ENCODE measurements around the gene MAN2B2.
"Not testable (repeated sequence)": the region's sequence is repeated elsewhere in the genome, so short reads cannot be mapped to it uniquely, and the experiment has no call there.

Gene MAN2B2

DNA sequence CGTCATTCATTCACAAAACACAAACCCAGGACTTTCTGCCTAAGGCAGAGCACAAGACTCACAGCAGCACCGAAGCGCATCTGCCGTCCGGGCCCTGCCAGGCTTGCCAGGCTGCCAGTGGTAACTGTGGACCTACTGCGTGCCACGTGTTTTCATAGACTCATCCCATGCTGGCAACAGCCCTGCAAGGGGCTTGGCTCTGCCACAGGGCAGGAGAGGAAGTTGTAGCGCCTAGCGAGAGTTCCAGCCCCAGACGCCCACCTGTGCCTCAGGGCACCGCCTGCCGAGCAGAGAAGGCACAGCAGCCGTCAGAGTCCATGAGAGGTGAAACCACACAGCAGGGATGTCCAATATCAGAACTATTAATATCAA is 46.6 kb downstream of the MAN2B2 start:
- peak overlapping the region in 1 of 2 donors; percentile 53 for H3K27ac Mint-ChIP-seq
- H3K9me3 Mint-ChIP-seq = no peaks in the 10 kb centered on the region
- H3K4me3 Mint-ChIP-seq = no peak overlapping the region
- no peaks in the 10 kb centered on the region for H3K4me1 Mint-ChIP-seq (ENCODE audit: low read depth in 2 of 2)
- DNase-seq = no peak
- H3K36me3 Mint-ChIP-seq (ENCODE audit: insufficient read depth) = peaks cover 26% of the 10 kb centered on the region
- no peak for ATAC-seq (replicated peaks)
- no peaks in the 10 kb centered on the region for H3K27me3 Mint-ChIP-seq

DNA sequence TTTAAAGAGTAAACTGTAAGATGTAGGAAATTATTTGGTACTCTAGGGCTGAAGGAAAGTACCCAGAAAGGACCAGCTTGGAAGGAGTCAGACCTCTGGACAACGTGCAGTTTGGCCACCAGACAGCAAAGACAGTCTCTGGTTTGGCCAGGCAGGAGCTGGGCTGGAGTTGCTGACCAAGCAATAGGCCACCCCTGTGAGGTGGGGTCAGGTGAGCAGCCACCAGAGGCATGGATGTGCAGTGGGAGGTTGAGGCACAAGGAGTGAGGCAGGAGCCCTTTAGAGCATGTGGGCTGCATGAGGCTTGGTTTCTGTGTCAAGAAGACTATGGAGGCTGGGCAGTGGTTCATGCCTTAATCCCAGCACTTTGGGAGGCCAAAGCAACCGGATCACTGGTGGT is 47.8 kb downstream of the MAN2B2 start:
- H3K27ac Mint-ChIP-seq = peak overlapping the region in 1 of 2 donors; percentile 35
- H3K36me3 Mint-ChIP-seq (ENCODE audit: insufficient read depth) = peaks cover 20% of the 10 kb centered on the region

DNA sequence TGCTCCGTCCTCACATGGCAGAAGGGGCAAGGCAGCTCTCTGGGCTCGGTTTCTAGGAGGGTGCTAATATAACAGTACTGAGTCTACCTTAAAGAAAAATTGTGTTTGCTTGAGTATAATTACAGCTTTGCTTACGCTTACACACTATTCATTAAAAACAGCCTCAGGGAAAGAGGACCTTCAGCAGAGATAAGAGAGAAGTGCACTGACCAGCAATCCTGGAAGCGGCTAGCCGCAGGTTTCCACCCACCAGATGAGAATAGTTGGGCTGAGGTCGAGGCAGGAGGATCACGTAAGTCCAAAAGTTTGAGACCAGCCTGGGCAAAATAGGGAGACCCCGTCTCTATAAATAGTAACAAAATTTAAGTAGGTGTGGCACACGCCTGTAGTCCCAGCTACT is 50.3 kb downstream of the MAN2B2 start:
- no peaks in the 10 kb centered on the region for H3K27me3 Mint-ChIP-seq
- no peaks in the 10 kb centered on the region for H3K9me3 Mint-ChIP-seq
- no peak overlapping the region for H3K27ac Mint-ChIP-seq
- no peak overlapping the region for H3K4me3 Mint-ChIP-seq
- peaks cover 8% of the 10 kb centered on the region for H3K36me3 Mint-ChIP-seq (ENCODE audit: insufficient read depth)
- ATAC-seq (replicated peaks) = no peak
- no peaks in the 10 kb centered on the region for H3K4me1 Mint-ChIP-seq (ENCODE audit: low read depth in 2 of 2)
- DNase-seq = no peak

More for the DNA sequence above, 47.8 kb downstream of the MAN2B2 start:
- Mint-ChIP-seq H3K4me3 (no peak overlapping the region), H3K4me1 (ENCODE audit: low read depth in 2 of 2) (no peaks in the 10 kb centered on the region), H3K27me3 (no peaks in the 10 kb centered on the region), H3K9me3 (no peaks in the 10 kb centered on the region)
- ATAC-seq (replicated peaks) = no peak
- DNase-seq = no peak

DNA sequence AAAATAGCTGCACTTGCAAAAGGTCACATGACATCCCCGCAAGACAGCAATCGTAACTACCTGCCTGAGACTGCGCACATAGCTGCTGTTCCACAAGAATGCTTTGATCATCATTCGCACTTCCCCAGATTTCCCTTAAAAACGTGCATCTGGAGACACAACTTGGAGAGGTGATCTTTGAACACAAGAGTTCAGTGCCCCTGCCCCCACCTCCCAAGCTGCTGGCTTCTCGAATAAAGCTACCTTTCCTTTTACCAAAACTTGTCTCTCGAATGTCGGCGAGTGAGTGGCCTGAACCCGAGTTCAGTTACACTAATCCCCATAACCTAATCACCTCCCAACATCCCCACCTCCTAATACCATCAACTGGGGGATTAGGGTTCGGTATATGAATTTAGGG is 51.1 kb downstream of the MAN2B2 start:
- H3K27me3 Mint-ChIP-seq = no peaks in the 10 kb centered on the region
- ATAC-seq (replicated peaks) = no peak
- H3K9me3 Mint-ChIP-seq = no peaks in the 10 kb centered on the region
- H3K4me1 Mint-ChIP-seq (ENCODE audit: low read depth in 2 of 2) = peaks cover 0 to 4% of the 10 kb centered on the region in 2 donors
- no peak overlapping the region for H3K27ac Mint-ChIP-seq
- H3K4me3 Mint-ChIP-seq = no peak overlapping the region
- H3K36me3 Mint-ChIP-seq (ENCODE audit: insufficient read depth) = peaks cover 3% of the 10 kb centered on the region
- DNase-seq = no peak

DNA sequence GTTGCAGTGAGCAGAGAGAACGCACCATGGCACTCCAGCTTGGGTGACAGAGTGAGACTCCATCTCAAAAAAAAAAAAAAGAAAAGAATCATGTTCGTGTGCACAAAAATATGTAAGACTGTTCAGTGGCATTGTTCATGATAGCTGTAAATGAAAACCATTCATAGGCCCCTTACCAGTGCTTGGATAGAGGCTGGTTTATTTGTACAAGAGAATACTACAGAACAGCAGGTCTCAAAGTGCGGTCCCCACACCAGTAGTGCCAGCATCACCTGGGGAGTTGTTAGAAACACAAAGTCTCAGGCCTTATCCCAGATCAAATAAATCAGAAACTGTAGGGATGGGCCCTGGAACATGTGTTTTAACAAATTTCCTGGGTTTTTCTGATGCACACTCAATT is 52.8 kb downstream of the MAN2B2 start:
- H3K9me3 Mint-ChIP-seq = no peaks in the 10 kb centered on the region
- no peaks in the 10 kb centered on the region for H3K36me3 Mint-ChIP-seq (ENCODE audit: insufficient read depth)
- ATAC-seq (replicated peaks) (no peak), DNase-seq (no peak)
- no peak overlapping the region for H3K4me3 Mint-ChIP-seq
- H3K4me1 Mint-ChIP-seq (ENCODE audit: low read depth in 2 of 2) = peaks cover 0 to 4% of the 10 kb centered on the region in 2 donors
- no peak overlapping the region for H3K27ac Mint-ChIP-seq
- no peaks in the 10 kb centered on the region for H3K27me3 Mint-ChIP-seq

DNA sequence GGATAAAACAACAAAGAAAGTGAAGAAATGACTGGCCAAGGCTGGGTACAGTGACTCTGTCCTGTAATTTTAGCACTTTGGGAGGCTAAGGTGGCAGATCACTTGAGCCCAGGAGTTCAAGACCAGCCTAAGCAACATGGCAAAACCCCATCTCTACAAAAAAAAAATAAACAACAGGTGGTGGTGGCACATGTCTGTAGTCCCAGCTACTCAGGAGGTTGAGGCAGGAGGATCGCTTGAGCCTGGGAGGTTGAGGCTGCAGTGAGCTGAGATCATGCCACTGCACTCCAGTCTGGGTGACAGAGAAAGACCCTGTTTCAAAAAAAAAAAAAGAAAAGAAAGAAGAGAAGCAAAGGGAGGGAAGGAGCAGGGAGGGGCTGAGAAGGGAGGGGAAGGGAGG is 53.5 kb downstream of the MAN2B2 start:
- H3K9me3 Mint-ChIP-seq; DNase-seq; H3K36me3 Mint-ChIP-seq (ENCODE audit: insufficient read depth); H3K27me3 Mint-ChIP-seq; ATAC-seq (replicated peaks); H3K27ac Mint-ChIP-seq; H3K4me3 Mint-ChIP-seq; H3K4me1 Mint-ChIP-seq (ENCODE audit: low read depth in 2 of 2): not testable (repeated sequence)

DNA sequence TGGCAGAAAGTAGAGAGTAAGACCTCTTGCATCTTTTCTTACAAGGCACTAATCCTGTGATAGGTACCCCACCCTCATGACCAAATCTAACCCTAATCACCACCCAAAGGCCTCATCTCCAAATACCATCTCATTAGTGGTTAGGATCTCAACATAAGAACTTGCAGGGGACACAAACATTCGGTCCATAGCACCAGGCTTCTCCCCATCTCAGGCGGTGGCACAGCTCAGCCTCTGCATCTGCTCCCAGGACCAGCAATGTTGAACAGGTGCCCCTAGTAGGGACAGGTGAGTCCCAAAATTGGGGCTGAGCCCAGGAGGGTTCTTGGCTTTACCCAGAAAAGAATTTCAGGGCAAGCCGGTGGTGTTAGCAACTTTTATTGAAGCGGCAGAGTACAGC is 57.1 kb downstream of the MAN2B2 start:
- no peaks in the 10 kb centered on the region for H3K27me3 Mint-ChIP-seq
- peak overlapping the region in 1 of 2 donors; percentile 58 for H3K27ac Mint-ChIP-seq
- no peak overlapping the region for H3K4me3 Mint-ChIP-seq
- no peaks in the 10 kb centered on the region for H3K36me3 Mint-ChIP-seq (ENCODE audit: insufficient read depth)
- ATAC-seq (replicated peaks) (no peak), DNase-seq (no peak)
- peaks cover 0 to 4% of the 10 kb centered on the region in 2 donors for H3K4me1 Mint-ChIP-seq (ENCODE audit: low read depth in 2 of 2)
- no peaks in the 10 kb centered on the region for H3K9me3 Mint-ChIP-seq

DNA sequence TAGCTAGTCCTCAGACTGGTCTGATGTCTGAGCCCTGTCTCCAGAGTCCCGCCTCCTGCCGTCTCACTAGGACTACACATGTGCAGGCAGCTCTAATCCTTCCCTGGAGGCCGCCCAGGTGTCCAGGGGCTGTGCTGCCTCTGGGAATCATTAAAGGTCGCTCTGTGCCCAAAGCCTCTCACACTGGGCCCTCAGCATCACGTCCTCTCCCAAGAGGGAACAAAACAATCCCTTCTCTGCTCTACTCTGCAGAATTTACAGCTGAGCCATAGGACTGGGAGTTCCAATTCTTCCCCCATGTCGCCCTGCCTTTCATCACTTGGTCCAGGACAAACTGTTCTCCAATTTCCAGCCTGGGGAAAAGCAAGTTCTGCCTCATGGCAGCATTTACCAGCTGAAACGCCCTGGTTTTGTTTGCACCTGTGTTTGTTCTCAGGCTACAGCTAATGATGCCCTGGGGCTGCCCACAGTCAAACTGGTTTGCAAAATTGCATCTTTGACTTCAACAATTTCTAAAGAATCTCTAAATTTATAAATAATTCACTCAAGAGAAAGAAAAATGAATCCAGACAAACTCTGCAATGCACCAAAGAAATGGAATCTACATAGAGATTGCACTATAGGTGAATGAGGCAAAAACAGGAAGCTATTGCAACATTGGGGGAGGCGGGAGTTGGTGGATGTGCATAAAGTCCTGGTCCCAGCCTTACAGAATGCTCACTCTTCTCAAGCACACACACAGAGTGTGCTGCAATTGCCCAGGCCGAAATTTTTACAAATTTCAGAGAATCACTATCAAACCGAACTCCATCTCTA is 58.3 kb downstream of the MAN2B2 start:
- H3K4me3 Mint-ChIP-seq = no peak overlapping the region
- no peaks in the 10 kb centered on the region for H3K9me3 Mint-ChIP-seq
- no peaks in the 10 kb centered on the region for H3K27me3 Mint-ChIP-seq
- no peaks in the 10 kb centered on the region for H3K36me3 Mint-ChIP-seq (ENCODE audit: insufficient read depth)
- ATAC-seq (replicated peaks) (no peak), DNase-seq (no peak)
- H3K4me1 Mint-ChIP-seq (ENCODE audit: low read depth in 2 of 2) = peaks cover 0 to 4% of the 10 kb centered on the region in 2 donors
- H3K27ac Mint-ChIP-seq = peak overlapping the region in 1 of 2 donors; percentile 17

DNA sequence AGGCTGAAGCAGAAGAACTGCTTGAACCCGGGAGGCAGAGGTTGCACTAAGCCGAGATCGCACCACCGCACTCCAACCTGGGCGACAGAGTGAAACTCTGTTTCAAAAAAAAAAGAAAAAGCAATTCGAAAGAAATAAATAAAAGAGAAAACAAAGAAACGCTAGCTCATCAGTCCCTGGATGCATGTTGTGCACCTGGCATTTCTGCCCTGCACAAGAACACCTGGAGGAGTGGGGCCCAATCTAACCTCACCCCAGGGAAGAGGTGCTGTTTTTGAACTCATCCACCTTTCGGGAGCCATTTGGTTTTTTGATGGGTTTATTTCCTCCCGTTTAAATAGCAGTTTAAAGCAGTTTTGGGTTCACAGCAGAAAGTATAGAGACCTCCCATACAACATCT is 59.8 kb downstream of the MAN2B2 start:
- no peaks in the 10 kb centered on the region for H3K36me3 Mint-ChIP-seq (ENCODE audit: insufficient read depth)
- peaks cover 0 to 4% of the 10 kb centered on the region in 2 donors for H3K4me1 Mint-ChIP-seq (ENCODE audit: low read depth in 2 of 2)
- no peak for DNase-seq
- H3K27me3 Mint-ChIP-seq = no peaks in the 10 kb centered on the region
- H3K9me3 Mint-ChIP-seq = no peaks in the 10 kb centered on the region
- peak overlapping the region in 1 of 2 donors; percentile 20 for H3K27ac Mint-ChIP-seq
- no peak for ATAC-seq (replicated peaks)
- no peak overlapping the region for H3K4me3 Mint-ChIP-seq

DNA sequence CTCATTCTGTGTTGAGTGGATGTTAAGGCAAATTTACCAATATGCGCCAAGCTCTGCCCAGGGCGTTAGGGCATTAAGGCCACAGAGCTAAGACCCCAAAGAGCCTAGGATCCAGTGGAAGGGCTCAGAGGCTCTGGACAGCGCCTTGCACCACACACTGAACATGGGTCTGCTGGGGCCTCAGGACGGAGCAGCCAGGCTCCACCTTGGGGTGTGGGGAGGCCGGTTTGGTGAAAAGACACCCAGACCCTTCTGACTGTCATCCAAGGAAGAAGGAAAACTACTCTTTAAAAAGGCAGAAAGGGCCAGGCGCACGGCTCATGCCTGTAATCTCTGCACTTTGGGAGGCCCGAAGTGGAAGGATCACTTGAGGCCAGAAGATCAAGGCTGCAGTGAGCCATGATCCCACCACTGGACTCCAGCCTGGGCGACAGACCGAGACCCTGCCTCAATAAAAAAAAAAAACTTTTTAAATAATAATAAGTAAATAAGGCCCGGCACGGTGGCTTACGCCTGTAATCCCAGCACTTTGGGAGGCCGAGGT is 64.2 kb downstream of the MAN2B2 start:
- Mint-ChIP-seq H3K36me3 (ENCODE audit: insufficient read depth) (peaks cover 38% of the 10 kb centered on the region), H3K27ac (no peak overlapping the region), H3K4me1 (ENCODE audit: low read depth in 2 of 2) (peaks cover 29 to 35% of the 10 kb centered on the region in 2 donors), H3K4me3 (peak overlapping the region in 1 of 2 donors; percentile 19), H3K9me3 (no peaks in the 10 kb centered on the region), H3K27me3 (no peaks in the 10 kb centered on the region)
- DNase-seq (no peak), ATAC-seq (replicated peaks) (no peak)

DNA sequence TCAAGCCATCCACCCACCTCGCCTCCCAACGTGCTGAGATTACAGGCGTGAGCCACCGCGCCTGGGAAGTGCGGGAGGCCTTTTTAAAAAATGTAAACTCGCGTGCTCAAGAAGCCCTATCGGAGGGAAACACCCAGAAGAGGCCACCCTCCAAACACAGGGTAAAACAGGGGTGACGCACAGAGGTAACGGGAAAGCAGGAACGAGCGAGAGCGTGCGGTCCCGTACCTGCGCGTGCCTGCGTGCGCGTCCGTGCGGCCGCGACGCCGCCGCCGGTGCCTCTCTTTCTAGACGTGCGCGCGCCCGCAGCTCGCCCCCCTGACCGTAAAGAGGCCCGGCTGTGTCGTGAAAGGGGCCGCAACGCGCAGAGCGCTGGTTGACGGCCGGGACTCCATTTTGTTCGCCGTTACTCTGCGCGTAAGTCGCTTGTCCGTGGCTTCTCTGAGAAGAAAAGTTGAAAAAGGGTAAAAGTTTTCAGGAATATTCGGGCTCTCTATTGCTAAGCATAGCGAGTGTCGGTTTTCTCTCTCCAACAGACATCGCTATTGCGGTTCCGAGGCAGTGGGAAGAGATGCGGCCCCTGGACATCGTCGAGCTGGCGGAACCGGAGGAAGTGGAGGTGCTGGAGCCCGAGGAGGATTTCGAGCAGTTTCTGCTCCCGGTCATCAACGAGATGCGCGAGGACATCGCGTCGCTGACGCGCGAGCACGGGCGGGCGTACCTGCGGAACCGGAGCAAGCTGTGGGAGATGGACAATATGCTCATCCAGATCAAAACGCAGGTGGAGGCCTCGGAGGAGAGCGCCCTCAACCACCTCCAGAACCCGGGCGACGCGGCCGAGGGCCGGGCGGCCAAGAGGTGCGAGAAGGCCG is 65.5 kb downstream of the MAN2B2 start, which contains the start of gene MRFAP1:
MRFAP1 (plus strand) TSS at position 394 of the 872 bp plus-strand sequence; CDS start at position 572, 178 bp downstream.
- H3K4me1 Mint-ChIP-seq (ENCODE audit: low read depth in 2 of 2) = peaks cover 29 to 36% of the 10 kb centered on the region in 2 donors
- peaks cover 38% of the 10 kb centered on the region for H3K36me3 Mint-ChIP-seq (ENCODE audit: insufficient read depth)
- H3K9me3 Mint-ChIP-seq = no peaks in the 10 kb centered on the region
- DNase-seq (peak; percentile 93 to 95 (median 94)), ATAC-seq (replicated peaks) (peak; percentile 83)
- H3K4me3 Mint-ChIP-seq = peak within 1 kb of the TSS; percentile 99 to 100
- H3K27ac Mint-ChIP-seq = peak within 1 kb of the TSS; percentile 99 to 100
- no peaks in the 10 kb centered on the region for H3K27me3 Mint-ChIP-seq

DNA sequence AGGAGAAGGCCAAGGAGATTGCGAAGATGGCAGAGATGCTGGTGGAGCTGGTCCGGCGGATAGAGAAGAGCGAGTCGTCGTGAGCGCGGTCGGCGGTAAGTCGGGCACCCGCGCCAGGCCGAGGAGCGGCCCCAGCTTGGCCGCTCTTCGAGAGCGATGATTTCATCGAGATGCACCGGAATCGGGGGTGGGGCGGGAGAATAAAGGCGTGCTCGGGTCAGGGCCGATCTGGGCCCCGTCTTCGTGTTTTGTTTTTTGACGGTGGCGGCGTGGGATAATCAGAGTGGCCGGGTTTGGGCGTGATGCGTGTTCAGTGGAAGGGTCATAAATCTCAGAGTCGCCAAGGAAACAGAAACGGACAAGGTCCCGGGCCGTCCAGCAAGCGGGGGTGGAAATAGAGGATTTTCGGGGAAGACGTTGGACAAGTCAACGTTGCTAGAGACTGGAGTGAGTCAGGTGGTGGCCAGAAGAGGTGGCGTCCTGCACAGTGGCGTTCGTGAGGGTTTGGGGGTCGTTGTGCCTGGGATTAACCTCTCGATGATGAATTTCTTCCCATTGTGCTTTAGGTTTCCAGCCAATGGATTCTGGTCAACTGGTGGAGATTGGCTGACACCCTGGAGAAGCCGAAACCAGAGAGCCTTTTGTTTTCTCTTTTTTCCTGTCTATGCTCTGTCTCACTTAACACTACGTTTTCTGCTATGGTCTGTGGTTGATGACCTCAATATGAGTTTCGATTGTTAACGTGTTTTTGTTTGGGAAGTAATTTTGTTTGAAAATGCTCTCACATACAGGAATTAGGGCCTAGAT is 66.4 kb downstream of the MAN2B2 start:
- ATAC-seq (replicated peaks) (peak; percentile 48), DNase-seq (peak; percentile 38 to 44 (median 44))
- Mint-ChIP-seq H3K36me3 (ENCODE audit: insufficient read depth) (peaks cover 38% of the 10 kb centered on the region), H3K27ac (peak overlapping the region; percentile 99 to 100), H3K27me3 (no peaks in the 10 kb centered on the region), H3K4me1 (ENCODE audit: low read depth in 2 of 2) (peaks cover 30 to 36% of the 10 kb centered on the region in 2 donors), H3K9me3 (no peaks in the 10 kb centered on the region), H3K4me3 (peak overlapping the region; percentile 99 to 100)

DNA sequence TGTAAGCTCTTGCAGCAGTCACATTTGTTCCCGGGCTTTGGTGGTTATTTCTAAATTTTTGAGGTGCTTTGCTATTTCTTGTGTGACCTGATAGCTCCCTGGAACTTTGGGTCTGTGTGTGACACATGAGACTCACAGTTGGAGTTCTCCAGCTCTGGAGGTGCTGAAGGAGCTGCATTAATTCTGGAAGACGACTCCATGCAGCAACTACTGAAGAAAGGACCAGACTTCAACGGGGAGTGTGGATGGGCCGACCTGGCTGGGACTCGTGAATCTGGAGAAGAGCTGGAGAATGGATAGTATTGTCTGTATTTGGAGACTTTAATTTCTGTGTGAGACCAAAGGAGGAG is 67.0 kb downstream of the MAN2B2 start:
- DNase-seq (no peak), ATAC-seq (replicated peaks) (no peak)
- H3K4me1 Mint-ChIP-seq (ENCODE audit: low read depth in 2 of 2) = peaks cover 33 to 36% of the 10 kb centered on the region in 2 donors
- H3K4me3 Mint-ChIP-seq = peak overlapping the region; percentile 99 to 100
- H3K36me3 Mint-ChIP-seq (ENCODE audit: insufficient read depth) = peaks cover 38% of the 10 kb centered on the region
- peak overlapping the region; percentile 99 to 100 for H3K27ac Mint-ChIP-seq
- H3K9me3 Mint-ChIP-seq = no peaks in the 10 kb centered on the region
- no peaks in the 10 kb centered on the region for H3K27me3 Mint-ChIP-seq

Measured in effector memory CD8-positive, alpha-beta T cell (primary cell).